WI38 (cell line): ENCODE results near the gene AGO3.
"Not testable (repeated sequence)": the region's sequence is repeated elsewhere in the genome, so short reads cannot be mapped to it uniquely, and the experiment has no call there.

Experiments
- H3K4me3 ChIP-seq: 2 replicates; pipeline ENCODE4 v1.5.1; 2011; ENCODE audit warnings: low read depth, mild to moderate bottlenecking, control low read depth, low read length
- TF ChIP-seq, protein P1 (sequence below): IDR thresholded peaks from 2 replicates; pipeline ENCODE4 v1.5.1; 2012; ENCODE audit warnings: low read depth, mild to moderate bottlenecking, control low read depth, low read length

AGO3 gene

DNA sequence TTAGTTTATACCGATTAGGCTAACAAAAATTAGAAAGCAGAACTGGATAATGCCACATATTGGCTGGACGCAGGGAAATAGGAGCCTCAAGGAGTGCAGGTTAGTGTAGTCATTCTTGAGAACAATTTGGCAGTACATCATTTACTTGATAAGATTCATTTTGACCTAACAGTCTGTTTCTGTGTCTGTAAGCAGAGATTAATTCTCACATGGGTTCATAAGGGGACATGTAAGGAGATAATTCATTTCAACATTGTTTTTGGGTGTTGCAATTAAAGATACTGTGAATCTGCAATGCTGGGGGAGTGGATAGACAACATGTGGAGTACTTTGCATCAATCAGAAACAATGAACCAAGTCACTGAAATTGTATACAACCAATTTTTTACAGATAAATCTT is 32.0 kb downstream of the AGO3 start:
- H3K4me3 ChIP-seq: no peak overlapping the region
- TF ChIP-seq, protein P1, sequence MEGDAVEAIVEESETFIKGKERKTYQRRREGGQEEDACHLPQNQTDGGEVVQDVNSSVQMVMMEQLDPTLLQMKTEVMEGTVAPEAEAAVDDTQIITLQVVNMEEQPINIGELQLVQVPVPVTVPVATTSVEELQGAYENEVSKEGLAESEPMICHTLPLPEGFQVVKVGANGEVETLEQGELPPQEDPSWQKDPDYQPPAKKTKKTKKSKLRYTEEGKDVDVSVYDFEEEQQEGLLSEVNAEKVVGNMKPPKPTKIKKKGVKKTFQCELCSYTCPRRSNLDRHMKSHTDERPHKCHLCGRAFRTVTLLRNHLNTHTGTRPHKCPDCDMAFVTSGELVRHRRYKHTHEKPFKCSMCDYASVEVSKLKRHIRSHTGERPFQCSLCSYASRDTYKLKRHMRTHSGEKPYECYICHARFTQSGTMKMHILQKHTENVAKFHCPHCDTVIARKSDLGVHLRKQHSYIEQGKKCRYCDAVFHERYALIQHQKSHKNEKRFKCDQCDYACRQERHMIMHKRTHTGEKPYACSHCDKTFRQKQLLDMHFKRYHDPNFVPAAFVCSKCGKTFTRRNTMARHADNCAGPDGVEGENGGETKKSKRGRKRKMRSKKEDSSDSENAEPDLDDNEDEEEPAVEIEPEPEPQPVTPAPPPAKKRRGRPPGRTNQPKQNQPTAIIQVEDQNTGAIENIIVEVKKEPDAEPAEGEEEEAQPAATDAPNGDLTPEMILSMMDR: no peak

DNA sequence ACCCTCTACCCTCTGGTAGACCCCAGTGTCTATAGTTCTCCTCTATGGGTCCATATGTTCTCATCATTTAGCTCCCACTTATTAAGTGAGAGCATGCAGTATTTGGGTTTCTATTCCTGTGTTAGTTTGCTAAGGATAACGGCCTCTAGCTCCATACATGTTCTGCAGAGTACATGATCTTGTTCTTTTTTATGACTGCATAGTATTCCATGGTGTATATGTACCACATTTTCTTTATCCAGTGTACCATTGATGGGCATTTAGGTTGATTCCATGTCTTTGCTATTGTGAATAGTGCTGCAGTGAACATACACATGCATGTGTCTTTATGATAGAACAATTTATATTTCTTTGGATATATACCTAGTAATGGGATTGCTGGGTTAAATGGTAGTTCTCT is 33.4 kb downstream of the AGO3 start:
- H3K4me3 ChIP-seq: not testable (repeated sequence)

DNA sequence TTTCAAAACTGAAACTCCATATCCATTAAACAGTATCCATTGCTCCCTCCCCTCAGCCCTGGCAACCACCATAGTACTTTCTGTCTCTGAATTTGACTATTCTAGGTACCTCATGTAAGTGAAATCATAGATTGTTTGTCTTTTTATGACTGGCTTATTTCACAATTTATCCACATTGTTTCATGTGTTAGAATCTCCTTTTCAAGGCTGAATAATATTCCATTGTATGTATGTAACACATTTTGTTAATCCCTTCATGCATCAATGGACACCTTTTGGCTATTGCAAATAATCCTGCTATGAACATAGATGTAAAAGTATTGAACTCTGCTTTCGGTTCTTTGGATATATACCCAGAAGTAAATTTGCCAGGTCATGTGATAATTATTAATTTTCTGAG is 37.5 kb downstream of the AGO3 start:
- TF ChIP-seq, protein P1: no peak
- no peak overlapping the region for H3K4me3 ChIP-seq

DNA sequence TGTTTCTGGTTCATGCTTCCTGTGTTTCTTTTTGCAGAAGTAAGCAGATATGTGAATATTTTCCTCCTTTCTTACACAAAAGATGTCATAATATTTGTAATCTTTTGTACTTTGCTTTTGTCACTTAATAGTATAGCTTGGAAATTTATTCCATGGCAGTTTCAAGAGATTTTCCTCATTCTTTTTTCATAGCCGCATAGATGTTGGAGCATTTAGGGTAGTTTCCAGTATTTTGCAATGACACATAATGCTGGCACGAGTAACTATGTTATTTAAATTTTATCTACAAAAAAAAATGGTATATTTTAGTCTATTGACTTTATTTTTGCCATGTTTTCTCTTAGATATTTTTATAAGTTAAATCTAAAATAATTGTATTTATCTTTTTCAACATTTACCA is 40.7 kb downstream of the AGO3 start:
- TF ChIP-seq, protein P1: no peak
- H3K4me3 ChIP-seq: no peak overlapping the region

DNA sequence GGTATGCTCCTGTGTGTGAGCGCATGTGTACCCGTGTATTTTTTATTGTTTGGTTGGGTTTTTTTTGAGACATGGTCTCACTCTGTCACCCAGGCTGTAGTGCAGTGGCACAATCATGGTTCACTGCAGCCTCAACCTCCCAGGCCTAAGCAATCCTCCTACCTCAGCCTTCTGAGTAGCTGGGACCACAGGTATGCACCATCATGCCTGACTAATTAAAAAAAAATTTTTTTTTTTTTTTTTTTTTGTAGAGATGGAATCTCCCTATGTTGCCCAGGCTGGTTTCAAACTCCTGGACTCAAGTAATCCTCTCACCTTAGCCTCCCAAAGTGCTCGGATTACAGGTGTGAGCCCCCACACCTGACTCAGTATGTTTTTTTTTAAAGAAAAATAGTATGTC is 41.7 kb downstream of the AGO3 start:
- not testable (repeated sequence) for H3K4me3 ChIP-seq

DNA sequence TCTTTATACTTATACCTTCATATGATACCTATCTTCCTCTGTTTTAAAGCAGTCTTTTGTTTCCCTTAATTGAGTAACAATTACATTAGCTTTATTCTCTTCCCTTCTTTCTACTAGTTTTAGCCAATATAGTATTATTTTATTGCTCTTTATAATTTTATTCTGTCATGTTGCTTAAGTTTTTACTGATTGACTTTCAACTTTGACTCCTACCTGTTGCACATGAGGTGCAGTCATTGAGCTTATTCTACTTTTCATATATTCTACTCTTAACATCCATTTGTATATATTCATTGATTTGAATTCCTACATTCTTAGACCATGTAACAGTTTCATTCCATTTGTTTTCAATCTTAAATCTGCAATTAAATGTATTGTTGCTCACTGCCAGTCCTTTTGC is 49.2 kb downstream of the AGO3 start:
- TF ChIP-seq, protein P1: no peak
- no peak overlapping the region for H3K4me3 ChIP-seq

DNA sequence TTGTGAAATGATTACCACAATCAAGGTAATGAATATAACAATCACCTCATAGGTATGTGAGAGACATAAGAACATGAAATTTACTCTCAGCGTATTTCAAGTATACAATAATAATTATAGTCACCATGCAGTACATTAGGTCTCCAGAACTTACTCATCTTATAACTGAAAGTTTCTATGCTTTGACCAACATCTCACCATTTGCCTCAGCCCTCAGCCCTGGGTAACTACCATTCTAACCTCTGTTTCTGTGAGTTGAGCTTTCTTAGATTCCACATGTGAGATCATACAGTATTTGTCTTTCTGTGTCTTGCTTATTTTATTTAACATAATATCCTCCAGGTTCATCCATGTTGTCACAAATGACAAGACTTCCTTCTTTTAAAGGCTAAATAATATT is 57.3 kb downstream of the AGO3 start:
- TF ChIP-seq, protein P1: no peak

DNA sequence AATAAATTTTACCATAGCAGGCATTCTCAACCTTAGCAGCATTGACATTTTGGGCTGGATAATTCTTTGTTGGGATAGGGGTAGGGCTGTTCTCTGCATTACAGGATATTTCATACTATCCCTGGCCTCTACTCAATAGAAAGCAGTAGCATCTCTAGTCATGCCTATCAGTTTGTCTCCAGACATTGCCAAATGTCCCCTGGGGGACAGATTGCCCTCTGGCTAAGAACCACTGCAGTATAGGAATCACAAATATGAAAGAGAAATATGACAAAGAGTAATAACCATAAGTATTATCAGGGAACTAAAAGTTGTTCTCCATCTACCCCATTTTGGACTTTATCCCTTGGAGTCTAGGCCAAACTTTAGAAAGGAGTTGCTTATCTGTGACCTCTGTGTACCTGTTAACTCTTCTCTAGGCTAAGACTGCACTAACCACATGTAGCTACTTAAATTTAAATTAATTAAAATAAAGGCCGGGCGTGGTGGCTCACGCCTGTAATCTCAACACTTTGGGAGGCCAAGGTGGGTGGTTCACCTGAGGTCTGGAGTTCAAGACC is 76.1 kb downstream of the AGO3 start:
- H3K4me3 ChIP-seq: no peak overlapping the region
- TF ChIP-seq, protein P1: no peak

More for the DNA sequence above, 57.3 kb downstream of the AGO3 start:
- H3K4me3 ChIP-seq: no peak overlapping the region
